Fibroblast of villous mesenchyme (primary cell): ENCODE measurements around the gene SYT5. TPM values are rescaled to one million over a fixed set of nuclear protein-coding genes. Genes with fewer than 3 reads are reported as not detected.

Experiments used
- DNase-seq: peaks from one replicate; pipeline ENCODE4 v3.0.0-alpha.2; 2010; ENCODE audit warnings: low read depth
- H3K4me3 ChIP-seq: 2 replicates; pipeline ENCODE4 v1.5.1; 2011; ENCODE audit warnings: low read depth, mild to moderate bottlenecking, low read length
- CTCF ChIP-seq: IDR thresholded peaks from 2 replicates; pipeline ENCODE4 v1.5.1; 2012; ENCODE audit warnings: low read depth, mild to moderate bottlenecking, low read length; ENCODE audit not compliant: insufficient read depth
- small RNA-seq: library from RNA; depleted of rRNA; stranded (forward); fragments of <200 nt; gene quantifications from one replicate; pipeline ENCODE3, GENCODE V24; 2012
- total RNA-seq: library from RNA; depleted of rRNA; stranded (reverse); fragments of >200 nt; gene quantifications from 2 replicates; pipeline ENCODE4 v1.2.3, GENCODE V29; 2012

Gene SYT5
- total RNA-seq, 1 donor: 0.86 TPM

GRCh38 chr19:55132453-55133129 lies 47.5 kb downstream of the SYT5 start:
- no peak overlapping the region for H3K4me3 ChIP-seq
- TF ChIP-seq CTCF: peak; percentile 30
- no peak for DNase-seq

GRCh38 chr19:55131421-55131820 lies 48.7 kb downstream of the SYT5 start:
- no peak for DNase-seq
- H3K4me3 ChIP-seq: no peak overlapping the region
- TF ChIP-seq CTCF: no peak

Small RNAs within 50 kb of the gene (small RNA-seq; reads per million reads assigned to genes)
- gene MIR7975 (not detected), gene RF01210 (not detected)

Other genes with a start within 250 kb of the SYT5 start
- not detected in 2 replicates for gene NLRP7, start 232.8 kb downstream of the SYT5 start, total RNA-seq
- 0.32 and 1.3 TPM in 2 replicates for gene NLRP2, start 213.9 kb downstream of the SYT5 start, total RNA-seq
- not detected in 2 replicates for gene GP6, start 142.0 kb downstream of the SYT5 start, total RNA-seq
- gene RDH13, start 117.1 kb downstream of the SYT5 start, total RNA-seq: 9.0 and 9.1 TPM in 2 replicates
- gene EPS8L1, start 104.4 kb downstream of the SYT5 start, total RNA-seq: 1.3 and 2.2 TPM in 2 replicates
- 49.7 and 69.9 TPM in 2 replicates for gene PPP1R12C, start 62.7 kb downstream of the SYT5 start, total RNA-seq
- under 0.01 and 0.64 TPM in 2 replicates for gene TNNT1, start 31.1 kb downstream of the SYT5 start, total RNA-seq
- gene TNNI3, start 22.6 kb downstream of the SYT5 start, total RNA-seq: not detected in 2 replicates
- under 0.01 TPM in 1 of 2 replicates, not detected in the other for gene DNAAF3, start 13.7 kb downstream of the SYT5 start, total RNA-seq
- gene PTPRH, start 29.2 kb upstream of the SYT5 start, total RNA-seq: 3.9 and 7.1 TPM in 2 replicates
- gene TMEM86B, start 48.5 kb upstream of the SYT5 start, total RNA-seq: 1.6 and 1.7 TPM in 2 replicates
- gene PPP6R1, start 78.7 kb upstream of the SYT5 start, total RNA-seq: 35.1 and 38.9 TPM in 2 replicates
- gene HSPBP1, start 99.8 kb upstream of the SYT5 start, total RNA-seq: 25.0 and 31.9 TPM in 2 replicates
- gene BRSK1, start 103.7 kb upstream of the SYT5 start, total RNA-seq: 5.6 and 6.1 TPM in 2 replicates
- gene TMEM150B, start 145.1 kb upstream of the SYT5 start, total RNA-seq: not detected in 2 replicates
- 6.9 and 8.7 TPM in 2 replicates for gene KMT5C, start 159.6 kb upstream of the SYT5 start, total RNA-seq
- gene COX6B2, start 174.4 kb upstream of the SYT5 start, total RNA-seq: under 0.01 TPM in 1 of 2 replicates, not detected in the other
- not detected in 2 replicates for gene GARIN5B, start 183.0 kb upstream of the SYT5 start, total RNA-seq
- gene IL11, start 190.2 kb upstream of the SYT5 start, total RNA-seq: 3.0 and 5.2 TPM in 2 replicates
- not detected in 2 replicates for gene TMEM190, start 196.5 kb upstream of the SYT5 start, total RNA-seq
- gene TMEM238, start 204.0 kb upstream of the SYT5 start, total RNA-seq: not detected in 2 replicates
- gene RPL28, start 205.6 kb upstream of the SYT5 start, total RNA-seq: 124 and 164 TPM in 2 replicates
- 108 and 155 TPM in 2 replicates for gene UBE2S, start 227.5 kb upstream of the SYT5 start, total RNA-seq